ENCODE results near the gene HSD17B12. TPM values are rescaled to one million over a fixed set of nuclear protein-coding genes. Genes with fewer than 3 reads are reported as not detected.

Gene HSD17B12
- total and polyA plus RNA-seq, 11 donors: 40.5 to 114 (median 70.0) TPM

- intact Hi-C loops (cut with DNase I): no loop called here
- Histone ChIP-seq H3K27me3 (no peaks in the 10 kb centered on the region), H3K4me1 (peaks cover 0 to 68% (median 36%) of the 10 kb centered on the region in 12 donors), H3K9me3 (no peaks in the 10 kb centered on the region), H3K27ac (no peak overlapping the region), H3K4me3 (no peak overlapping the region), H3K36me3 (no peaks in the 10 kb centered on the region)
- 88 to 93% (median 90%) methylated on average over 6 of the region's 6 CpGs for WGBS, 4 donors
- ATAC-seq (no peak), DNase-seq (no peak)
- TF ChIP-seq POLR2A (IDR thresholded peaks at IDR 0.05) (no peak), CTCF (IDR thresholded peaks at IDR 0.05) (no peak)
These were observed 10.6 kb downstream of the HSD17B12 start for GRCh38 chr11:43690929-43691725.

DNA sequence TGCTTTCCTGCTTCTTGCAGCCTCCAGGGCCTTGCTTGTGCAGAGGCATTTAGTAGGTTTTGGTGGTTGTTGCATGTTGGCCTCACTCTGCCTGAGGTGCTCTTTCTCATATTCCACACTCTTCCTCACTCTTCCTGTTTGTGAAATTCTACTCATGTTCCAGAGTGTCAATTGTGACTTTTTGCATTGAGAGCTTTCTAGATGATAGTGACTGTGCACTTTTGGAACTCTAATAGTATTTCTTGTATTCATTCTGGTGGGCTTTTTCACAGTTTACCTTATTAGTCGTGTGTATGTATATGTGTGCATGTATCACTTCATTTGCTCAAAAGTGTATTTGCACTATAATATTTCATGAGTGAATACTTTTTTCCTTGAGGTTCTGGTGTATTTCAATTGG lies 11.3 kb downstream of the HSD17B12 start:
- H3K27me3 ChIP-seq: no peaks in the 10 kb centered on the region
- ATAC-seq (no peak), DNase-seq (no peak)
- no peak overlapping the region for H3K27ac ChIP-seq
- no peak for TF ChIP-seq CTCF (IDR thresholded peaks at IDR 0.05)
- no peak for TF ChIP-seq POLR2A (IDR thresholded peaks at IDR 0.05)
- intact Hi-C loops (cut with DNase I): no loop called here
- whole genome bisulfite sequencing, 4 donors: 91 to 95% (median 92%) methylated on average over 1 of the region's 1 CpG
- no peaks in the 10 kb centered on the region for H3K36me3 ChIP-seq
- H3K9me3 ChIP-seq: no peaks in the 10 kb centered on the region
- no peak overlapping the region for H3K4me3 ChIP-seq
- H3K4me1 ChIP-seq: peaks cover 0 to 61% (median 30%) of the 10 kb centered on the region in 12 donors

GRCh38 chr11:43693069-43693468 lies 12.5 kb downstream of the HSD17B12 start:
- ATAC-seq (no peak), DNase-seq (no peak)
- Histone ChIP-seq H3K4me1 (peaks cover 0 to 59% (median 25%) of the 10 kb centered on the region in 12 donors), H3K27ac (no peak overlapping the region), H3K9me3 (no peaks in the 10 kb centered on the region), H3K4me3 (no peak overlapping the region), H3K27me3 (no peaks in the 10 kb centered on the region), H3K36me3 (no peaks in the 10 kb centered on the region)
- intact Hi-C loops (cut with DNase I): no loop called here
- no peak for TF ChIP-seq CTCF (IDR thresholded peaks at IDR 0.05)
- TF ChIP-seq POLR2A (IDR thresholded peaks at IDR 0.05): no peak
- 47 to 64% (median 56%) methylated on average over 2 of the region's 2 CpGs for WGBS, 4 donors

DNA sequence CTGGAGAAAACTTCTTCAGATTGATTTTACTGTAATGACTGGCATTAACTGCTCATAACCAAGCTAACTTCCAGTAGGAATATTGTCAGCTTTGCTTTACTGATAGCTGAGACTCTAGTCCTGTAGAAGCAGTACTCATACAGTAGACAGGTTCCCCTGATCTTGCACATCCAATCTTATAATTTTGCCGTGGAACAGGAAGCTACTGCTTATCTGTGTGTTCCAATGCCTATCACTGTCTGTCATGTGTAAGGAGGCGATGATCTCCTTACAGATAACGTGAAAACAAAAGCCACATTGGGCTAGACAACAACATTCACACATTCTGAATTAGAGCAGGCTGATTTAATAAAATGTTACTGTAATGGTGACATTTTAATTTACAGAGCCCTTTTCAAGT lies 13.2 kb downstream of the HSD17B12 start:
- H3K36me3 ChIP-seq: no peaks in the 10 kb centered on the region
- no peak overlapping the region for H3K4me3 ChIP-seq
- no peak for DNase-seq
- WGBS, 4 donors: 49 to 75% (median 63%) methylated on average over 3 of the region's 3 CpGs
- no peaks in the 10 kb centered on the region for H3K27me3 ChIP-seq
- no peak for ATAC-seq
- H3K4me1 ChIP-seq: peaks cover 0 to 54% (median 23%) of the 10 kb centered on the region in 12 donors
- no peak overlapping the region for H3K27ac ChIP-seq
- TF ChIP-seq CTCF (IDR thresholded peaks at IDR 0.05) (no peak), POLR2A (IDR thresholded peaks at IDR 0.05) (no peak)
- intact Hi-C loops (cut with DNase I): no loop called here
- H3K9me3 ChIP-seq: no peaks in the 10 kb centered on the region
